HepG2 (cell line): Measurements from ENCODE around the gene OVAAL. TPM values are rescaled to one million over a fixed set of nuclear protein-coding genes. Genes with fewer than 3 reads are reported as not detected.

Experiments used
- ATAC-seq: fragments of 200-7000 bp; cut with Tn5 transposase; 3 replicates; pipeline ENCODE4 v1.9.1; 2020; ENCODE audit warnings: mild to moderate bottlenecking, moderate library complexity
- BruUV-seq: library from RNA; stranded (reverse); fragments of 400-500 nt; replicated peaks from 2 replicates; lab custom pipeline; 2021; lab: Mats Ljungman, UMichigan
- CTCF ChIA-PET: fragments of 300-600 bp; formaldehyde crosslinking; extraction: SDS; loops from one replicate; lab custom pipeline; 2021; ENCODE audit warnings: low total read pairs, inconsistent platforms, low intra/inter-chr PET ratio; lab: Yijun Ruan, JAX
- POLR2A ChIA-PET: fragments of 350-600 bp; sonication (Branson Sonifier 250); formaldehyde crosslinking; loops from one replicate; lab custom pipeline; 2020; ENCODE audit warnings: antibody characterized with exemption, inconsistent platforms; lab: Yijun Ruan, JAX
- DNase-seq: peaks from one replicate; pipeline ENCODE4 v3.0.0-alpha.2; 2015; ENCODE audit warnings: low spot score
- FAIRE-seq: peaks from 3 replicates; lab custom pipeline; 2011; peaks lifted over from hg19 to GRCh38; lab: Jason Lieb, UNC
- H2AFZ ChIP-seq: one replicate; pipeline ENCODE4 v1.6.1; 2011; ENCODE audit warnings: low read length, inconsistent platforms
- H3K27ac ChIP-seq: fragments of 300-600 bp; 3 replicates; pipeline ENCODE4 v1.8.0; 2011; ENCODE audit warnings: mixed run types, mild to moderate bottlenecking, mixed read lengths, low read length, inconsistent platforms; ENCODE audit not compliant: insufficient read depth; ENCODE audit errors: extremely low read length
- H3K27me3 ChIP-seq, 2 experiments: fragments of 200-600 bp in 1 of 2; 2 replicates in 1 of 2; 3 replicates in 1 of 2; pipeline versions ENCODE4 v1.6.0 to v1.8.0; 2011; ENCODE audit warnings: low read length in 2 of 2, mild to moderate bottlenecking in 2 of 2, moderate library complexity in 2 of 2, inconsistent platforms in 1 of 2; ENCODE audit not compliant: insufficient read depth in 2 of 2, control insufficient read depth in 1 of 2
- H3K36me3 ChIP-seq, 2 experiments: fragments of 200-600 bp in 1 of 2; replicated peaks in 1 of 2; 2 replicates in 1 of 2; 3 replicates in 1 of 2; pipeline versions ENCODE4 v1.5.1 to v1.8.0; 2011; ENCODE audit warnings: low read length in 2 of 2, inconsistent platforms in 1 of 2; ENCODE audit not compliant: insufficient read depth in 2 of 2, control insufficient read depth in 1 of 2
- H3K4me1 ChIP-seq: 2 replicates; pipeline ENCODE4 v1.5.1; 2012; ENCODE audit warnings: low read length, inconsistent platforms; ENCODE audit not compliant: insufficient read depth
- H3K4me2 ChIP-seq: 2 replicates; pipeline ENCODE4 v1.6.0; 2011; ENCODE audit warnings: low read depth, low read length, inconsistent platforms
- H3K4me3 ChIP-seq, 3 experiments: fragments of 200-600 bp in 1 of 3; sonication (generic), shearing (Covaris generic) in 1 of 3; replicated peaks in 1 of 3; 2 replicates each; pipeline ENCODE4 v1.5.1; 2011 to 2016; ENCODE audit warnings: low read length in 3 of 3, inconsistent platforms in 2 of 3, low read depth in 2 of 3, mild to moderate bottlenecking in 2 of 3, control low read depth in 1 of 3, mixed read lengths in 1 of 3; ENCODE audit not compliant: insufficient read depth in 1 of 3
- H3K79me2 ChIP-seq: one replicate; pipeline ENCODE4 v1.6.1; 2011; ENCODE audit warnings: low read length, inconsistent platforms; ENCODE audit not compliant: insufficient read depth
- H3K9ac ChIP-seq: 2 replicates; pipeline ENCODE4 v1.6.0; 2011; ENCODE audit warnings: mild to moderate bottlenecking, low read depth, low read length, inconsistent platforms; ENCODE audit not compliant: insufficient read depth
- H3K9me3 ChIP-seq: 2 replicates; pipeline ENCODE4 v1.5.1; 2012; ENCODE audit warnings: mild to moderate bottlenecking, low read length
- H4K20me1 ChIP-seq: 2 replicates; pipeline ENCODE4 v1.6.0; 2011; ENCODE audit warnings: inconsistent platforms, mild to moderate bottlenecking, low read length, moderate library complexity; ENCODE audit not compliant: insufficient read depth
- ATF2 ChIP-seq: sonication (generic); formaldehyde crosslinking; IDR thresholded peaks from 2 replicates; pipeline ENCODE4 v1.4.0; 2020; ENCODE audit warnings: missing genetic modification reagents
- GABPA ChIP-seq, 2 experiments: IDR thresholded peaks; 2 replicates each; pipeline ENCODE4 v1.6.1; 2011 to 2016; ENCODE audit warnings: low read depth in 2 of 2, low read length in 1 of 2, missing biosample characterization in 1 of 2, missing genetic modification characterization in 1 of 2
- PRPF4 ChIP-seq: fragments of 200-400 bp; formaldehyde crosslinking; IDR thresholded peaks from 2 replicates; pipeline ENCODE4 v1.6.1; 2016; ENCODE audit warnings: low read length, low read depth; ENCODE audit not compliant: poor library complexity, severe bottlenecking
- RELA ChIP-seq: sonication (generic); formaldehyde crosslinking; IDR thresholded peaks from 2 replicates; pipeline ENCODE4 v1.4.0; 2020; ENCODE audit warnings: missing genetic modification reagents
- RERE ChIP-seq: IDR thresholded peaks from 2 replicates; pipeline ENCODE4 v1.6.1; 2016; ENCODE audit warnings: low read depth, missing genetic modification reagents, missing compliant biosample characterization
- U2AF2 ChIP-seq: fragments of 200-400 bp; formaldehyde crosslinking; IDR thresholded peaks from 2 replicates; pipeline ENCODE4 v1.6.1; 2017; ENCODE audit warnings: low read depth, mild to moderate bottlenecking, low read length
- ZBTB44 ChIP-seq: sonication (generic); formaldehyde crosslinking; IDR thresholded peaks from 2 replicates; pipeline ENCODE4 v1.4.0; 2020; ENCODE audit warnings: missing genetic modification reagents
- ZGPAT ChIP-seq: IDR thresholded peaks from 2 replicates; pipeline ENCODE4 v1.6.1; 2016; ENCODE audit warnings: mild to moderate bottlenecking
- ZKSCAN8 ChIP-seq: IDR thresholded peaks from 2 replicates; pipeline ENCODE4 v1.6.1; 2016; ENCODE audit warnings: borderline replicate concordance, missing genetic modification reagents, missing compliant biosample characterization
- ZNF24 ChIP-seq: fragments of 450-650 bp; IDR thresholded peaks from 2 replicates; pipeline ENCODE4 v1.6.1; 2017; ENCODE audit warnings: antibody characterized with exemption, mild to moderate bottlenecking
- ZNF589 ChIP-seq: sonication (generic); formaldehyde crosslinking; conservative IDR thresholded peaks from 2 replicates; pipeline ENCODE4 v1.8.0; 2022; ENCODE audit warnings: mild to moderate bottlenecking, moderate library complexity, missing genetic modification reagents
- ZNF713 ChIP-seq: sonication (generic); formaldehyde crosslinking; IDR thresholded peaks from 2 replicates; pipeline ENCODE4 v1.4.0; 2020; ENCODE audit warnings: mild to moderate bottlenecking, missing genetic modification reagents
- ZSCAN31 ChIP-seq: sonication (generic); formaldehyde crosslinking; IDR thresholded peaks from 2 replicates; pipeline ENCODE4 v1.5.0; 2020; ENCODE audit warnings: low read depth, mild to moderate bottlenecking, missing genetic modification reagents
- WGBS: methylation state at CpG from one replicate; pipeline ENCODE4 v1.1.6; 2017; ENCODE audit warnings: low lambda C conversion rate; 5-methylcytosine and 5-hydroxymethylcytosine counted together
- in situ Hi-C: cut with HindIII; loops from 2 replicates; pipeline ENCODE4 v1.10.0; 2017; ENCODE audit warnings: low pct_unique_long_range_greater_than_20kb; ENCODE audit not compliant: extremely low pct_ligation_motif_present
- intact Hi-C: fragments of 100-400 bp; cut with micrococcal nuclease; formaldehyde crosslinking; loops from one replicate; pipeline ENCODE4 v1.10.0; 2022; ENCODE audit not compliant: unreplicated experiment
- polyA plus RNA-seq, 8 experiments: library from polyadenylated mRNA; depleted of rRNA in 3 of 8; stranded (reverse) in 7 of 8; unstranded in 1 of 8; fragments of >200 nt; fragmentation: Illumina TruSeq in 4 of 8; extraction: Trizol in 4 of 8; gene quantifications; 2 replicates each; pipeline versions ENCODE4 v1.2.1 to v1.2.3, GENCODE V29; 2011 to 2016; ENCODE audit warnings: low read depth in 4 of 8, missing spikeins in 1 of 8, mixed read lengths in 1 of 8; ENCODE audit not compliant: insufficient read depth in 1 of 8
- total RNA-seq, 5 experiments: library from RNA; depleted of rRNA; stranded (reverse); fragments of >200 nt; fragmentation: Illumina TruSeq; extraction: Trizol; gene quantifications; 2 replicates each; pipeline ENCODE4 v1.2.3, GENCODE V29; 2016; ENCODE audit warnings: low read depth in 1 of 5

OVAAL gene
- total and polyA plus RNA-seq, 2 of the 13 experiments (the other 11 are each of a cell fraction or from before 2014, with no cell fraction given) = 0.04 TPM; not detected in 1

- TF ChIP-seq RERE = no peak
- TF ChIP-seq ZKSCAN8 (CRISPR knock-in tag) = no peak
- TF ChIP-seq U2AF2 = no peak
- peak; percentile 99 for TF ChIP-seq RELA (CRISPR knock-in tag)
Observed at GRCh38 chr1:180530501-180530900, 28.3 kb upstream of the OVAAL start (continued).

- 14% methylated on average over 4 of the region's 5 CpGs for WGBS
- DNase-seq (no peak), ATAC-seq (peak; percentile 46; the same call in 2 of the 3 replicates), FAIRE-seq (no peak)
- H3K9me3 ChIP-seq = no peaks in the 10 kb centered on the region
- H3K4me3 ChIP-seq = no peak overlapping the region; a peak in 1 of 6 replicates
- peaks cover 22% of the 10 kb centered on the region; the same call in 1 of the 2 replicates for H3K4me1 ChIP-seq
- BruUV-seq = no TSS peak
- no peak overlapping the region; the same call in 1 of the 2 replicates for H3K9ac ChIP-seq
- ChIA-PET POLR2A (no interaction called here), CTCF (interaction anchor here (1.3 to 2.5 kb wide), 3 partner anchors 17 to 330 kb away, joined by 6 to 31 read pairs (median 6); no protein-coding TSS in a partner anchor)
- no peak overlapping the region for H3K27ac ChIP-seq
- H3K79me2 ChIP-seq = no peaks in the 10 kb centered on the region
- intact Hi-C loops = loop anchor here (2.0 to 5.0 kb wide), 4 partner anchors 16 to 329 kb away; partner anchors contain the start of gene XPR1
- H3K36me3 ChIP-seq = no peaks in the 10 kb centered on the region
- in situ Hi-C loops = no loop called here
- H3K27me3 ChIP-seq = peaks cover 2 to 4% of the 10 kb centered on the region in 2 experiments; a peak in 3 of 5 replicates
- H4K20me1 ChIP-seq = no peaks in the 10 kb centered on the region
- H3K4me2 ChIP-seq = peak overlapping the region; percentile 44
- peak overlapping the region; percentile 59 for H2AFZ ChIP-seq
- no peak for TF ChIP-seq ATF2 (CRISPR knock-in tag)
- TF ChIP-seq ZNF713 (CRISPR knock-in tag) = no peak
- TF ChIP-seq ZGPAT (CRISPR knock-in tag) = no peak
- TF ChIP-seq GABPA (IDR thresholded peaks at IDR 0.05; ENCODE audit: low read depth, low read length) = no peak
- no peak for TF ChIP-seq GABPA (CRISPR knock-in tag; IDR thresholded peaks at IDR 0.05; ENCODE audit: low read depth)
- no peak for TF ChIP-seq ZBTB44 (CRISPR knock-in tag)
- TF ChIP-seq ZNF589 (CRISPR knock-in tag) = no peak
- TF ChIP-seq ZNF24 = no peak
- TF ChIP-seq ZSCAN31 = no peak
- no peak for TF ChIP-seq PRPF4
Observed at GRCh38 chr1:180532854-180533253, 25.9 kb upstream of the OVAAL start.
